Measurements from ENCODE around the gene UST.
A peak's percentile ranks its signal among the peaks of the same experiment; 100 is the strongest.
"Not testable (repeated sequence)": the region's sequence is repeated elsewhere in the genome, so short reads cannot be mapped to it uniquely, and the experiment has no call there.

Gene UST

GRCh38 chr6:148869585-148869984 is 122.8 kb downstream of the UST start:
- no peak for TF ChIP-seq CTCF (IDR thresholded peaks at IDR 0.05; ENCODE audit: extremely low read depth, missing control alignments)
- no peak for DNase-seq (ENCODE audit: low spot score)

GRCh38 chr6:148873154-148873553 is 126.3 kb downstream of the UST start:
- DNase-seq (ENCODE audit: low spot score) = no peak
- no peak for TF ChIP-seq CTCF (IDR thresholded peaks at IDR 0.05; ENCODE audit: extremely low read depth, missing control alignments)

GRCh38 chr6:148873868-148874267 is 127.0 kb downstream of the UST start:
- no peak for DNase-seq (ENCODE audit: low spot score)
- no peak for TF ChIP-seq CTCF (IDR thresholded peaks at IDR 0.05; ENCODE audit: extremely low read depth, missing control alignments)

GRCh38 chr6:148874698-148875293 is 128.0 kb downstream of the UST start:
- TF ChIP-seq CTCF (IDR thresholded peaks at IDR 0.05; ENCODE audit: extremely low read depth, missing control alignments) = no peak
- no peak for DNase-seq (ENCODE audit: low spot score)

GRCh38 chr6:148878683-148879082 is 131.9 kb downstream of the UST start:
- no peak for TF ChIP-seq CTCF (IDR thresholded peaks at IDR 0.05; ENCODE audit: extremely low read depth, missing control alignments)
- DNase-seq (ENCODE audit: low spot score) = peak; percentile 34

- DNase-seq (ENCODE audit: low spot score) = not testable (repeated sequence)
Observed at GRCh38 chr6:148880742-148881141, 133.9 kb downstream of the UST start.

- no peak for TF ChIP-seq CTCF (IDR thresholded peaks at IDR 0.05; ENCODE audit: extremely low read depth, missing control alignments)
- no peak for DNase-seq (ENCODE audit: low spot score)
Observed at GRCh38 chr6:148881593-148882311, 134.9 kb downstream of the UST start.

- DNase-seq (ENCODE audit: low spot score) = no peak
- TF ChIP-seq CTCF (IDR thresholded peaks at IDR 0.05; ENCODE audit: extremely low read depth, missing control alignments) = no peak
Observed at GRCh38 chr6:148883270-148883669, 136.4 kb downstream of the UST start.

Measured in GM20000 (cell line).